Kidney (tissue), 14 donors: ENCODE data around the gene DENND6B. TPM values are rescaled to one million over a fixed set of nuclear protein-coding genes. Genes with fewer than 3 reads are reported as not detected.

ENCODE experiments used
- DNase-seq, 5 donors: peaks; one replicate each; pipeline ENCODE4 v3.0.0-alpha.2; 2013 to 2020
- FAIRE-seq: peaks from 2 replicates; lab custom pipeline; 2012; peaks lifted over from hg19 to GRCh38; lab: Jason Lieb, UNC
- H3K27ac ChIP-seq, 2 donors: one replicate each; pipeline ENCODE4 v1.7.0; 2013; ENCODE audit warnings: low read depth in 2 of 2, low read length in 2 of 2, inconsistent platforms in 1 of 2
- H3K27me3 ChIP-seq: one replicate; pipeline ENCODE4 v1.7.1; 2013; ENCODE audit warnings: low read length, inconsistent platforms; ENCODE audit not compliant: control insufficient read depth, insufficient read depth
- H3K36me3 ChIP-seq, 3 donors: one replicate each; pipeline versions ENCODE4 v1.7.0 to v1.7.1; 2013; ENCODE audit warnings: low read length in 3 of 3, control low read depth in 1 of 3, inconsistent platforms in 1 of 3; ENCODE audit not compliant: insufficient read depth in 3 of 3, control insufficient read depth in 2 of 3
- H3K4me1 ChIP-seq, 3 donors: one replicate each; pipeline versions ENCODE4 v1.7.0 to v1.7.1; 2013; ENCODE audit warnings: low read length in 3 of 3, inconsistent platforms in 1 of 3, low read depth in 1 of 3; ENCODE audit not compliant: control insufficient read depth in 2 of 3, insufficient read depth in 2 of 3
- H3K4me3 ChIP-seq, 3 donors: one replicate each; pipeline versions ENCODE4 v1.7.0 to v1.8.1; 2013; ENCODE audit warnings: low read length in 3 of 3, control low read depth in 1 of 3, inconsistent platforms in 1 of 3
- H3K9ac ChIP-seq, 3 donors: one replicate each; pipeline versions ENCODE4 v1.7.0 to v1.7.1; 2013; ENCODE audit warnings: low read length in 3 of 3, control low read depth in 1 of 3, inconsistent platforms in 1 of 3
- H3K9me3 ChIP-seq, 3 donors: one replicate each; pipeline versions ENCODE4 v1.7.0 to v1.7.1; 2013; ENCODE audit warnings: low read length in 3 of 3, control low read depth in 1 of 3, inconsistent platforms in 1 of 3; ENCODE audit not compliant: control insufficient read depth in 2 of 3, insufficient read depth in 1 of 3
- CTCF ChIP-seq: IDR thresholded peaks from 3 replicates; pipeline ENCODE4 v1.5.1; 2012; ENCODE audit warnings: mild to moderate bottlenecking, moderate library complexity, borderline replicate concordance; ENCODE audit not compliant: insufficient read depth; ENCODE audit errors: extremely low read depth
- intact Hi-C: fragments of 100-400 bp; cut with DNase I; formaldehyde crosslinking; loops from one replicate; pipeline ENCODE4 v1.11.1; 2022
- polyA plus RNA-seq: library from polyadenylated mRNA; stranded (reverse); fragments of 350-450 nt; fragmentation: Illumina TruSeq; extraction: RNeasy Lipid Tissue Mini Kit (QIAGEN cat#74804); gene quantifications from one replicate; pipeline ENCODE4 v1.2.3, GENCODE V29; 2014; ENCODE audit warnings: low read depth, low replicate concordance; ENCODE audit not compliant: insufficient read depth
- total RNA-seq: library from RNA; stranded (reverse); fragmentation: NEBNext Ultra II Directional; extraction: Animal tissue kit (Norgen Biotek cat#: 25700); gene quantifications from one replicate; pipeline ENCODE4 v1.2.1, GENCODE V29; 2021
- donor health status: control.
- donor health status: control.
- donor health status: control.
- donor health status: control.
- donor health status: control.
- donor health status: DM: yes; HTN: yes; CAD: no.
- donor health status: Normal renal cell carcinoma (clear cell type).

DENND6B gene
- total and polyA plus RNA-seq, 2 donors from 2014 or later: 14.5 to 16.7 TPM

GRCh38 chr22:50302564-50302963, 24.2 kb downstream of the DENND6B start:
- peak overlapping the region; percentile 6 to 63 for H3K27ac ChIP-seq
- H3K27me3 ChIP-seq: no peaks in the 10 kb centered on the region
- intact Hi-C loops: no loop called here
- H3K4me3 ChIP-seq: no peak overlapping the region
- DNase-seq: peak in 2 of 5 donors; percentile 43 to 65
- peaks cover 0 to 68% (median 40%) of the 10 kb centered on the region in 3 donors for H3K4me1 ChIP-seq
- H3K36me3 ChIP-seq: no peaks in the 10 kb centered on the region
- no peaks in the 10 kb centered on the region for H3K9me3 ChIP-seq
- FAIRE-seq: no peak
- TF ChIP-seq CTCF: no peak
- H3K9ac ChIP-seq: no peak overlapping the region

DNA sequence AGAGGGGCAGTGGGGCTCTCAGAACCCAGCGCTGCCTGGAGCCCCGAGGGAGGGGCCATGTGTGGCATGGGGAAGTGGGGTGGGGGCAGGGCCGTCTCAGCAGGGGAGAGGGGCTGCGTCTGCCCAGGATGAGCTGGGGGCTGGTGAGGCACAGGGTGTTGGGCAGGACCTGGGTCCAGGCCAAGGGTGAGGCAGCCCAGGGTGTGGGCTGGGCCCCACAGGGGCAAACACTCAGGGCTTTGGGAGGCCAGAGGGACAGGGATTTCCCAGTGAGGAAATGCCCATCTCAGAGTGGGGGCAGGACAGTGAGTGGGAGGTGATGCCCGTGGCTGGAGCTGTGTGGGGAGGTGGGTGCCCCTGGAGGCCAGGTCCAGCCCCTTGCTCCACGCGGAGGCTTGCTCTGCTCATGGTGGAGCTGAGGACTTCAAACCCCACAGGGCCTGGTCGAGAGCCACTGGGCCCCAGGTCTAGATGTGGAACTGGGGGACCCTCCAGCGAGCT, 24.7 kb downstream of the DENND6B start:
- FAIRE-seq (no peak), DNase-seq (no peak)
- intact Hi-C loops: no loop called here
- peak overlapping the region in 1 of 3 donors; percentile 26 for H3K9ac ChIP-seq
- no peak overlapping the region for H3K4me3 ChIP-seq
- H3K36me3 ChIP-seq: no peaks in the 10 kb centered on the region
- peaks cover 0 to 72% (median 45%) of the 10 kb centered on the region in 3 donors for H3K4me1 ChIP-seq
- H3K9me3 ChIP-seq: no peaks in the 10 kb centered on the region
- no peaks in the 10 kb centered on the region for H3K27me3 ChIP-seq
- TF ChIP-seq CTCF: no peak
- H3K27ac ChIP-seq: peak overlapping the region; percentile 6 to 63

DNA sequence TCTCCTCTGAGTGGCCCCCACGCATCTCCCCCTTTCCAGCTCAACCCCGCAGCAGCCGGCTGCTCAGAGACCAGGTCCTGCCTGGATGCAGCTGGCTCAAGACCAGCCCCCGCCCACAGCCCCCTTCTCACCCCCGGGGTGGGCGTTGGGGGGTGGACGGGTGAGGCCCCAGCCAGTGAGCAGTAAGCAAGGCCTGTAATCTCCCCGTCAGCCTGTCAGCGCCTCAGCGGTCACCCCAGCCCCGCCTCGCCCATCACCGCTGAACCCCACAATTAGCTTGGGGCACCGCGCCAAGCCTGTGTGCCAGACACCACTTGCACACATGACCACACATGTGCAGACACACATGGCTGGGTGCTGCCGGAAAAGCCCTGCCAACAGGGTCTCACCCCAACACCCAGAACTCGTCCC, 25.2 kb downstream of the DENND6B start:
- FAIRE-seq: no peak

More for the DNA sequence above, 25.2 kb downstream of the DENND6B start:
- peak overlapping the region; percentile 6 to 63 for H3K27ac ChIP-seq
- no peaks in the 10 kb centered on the region for H3K9me3 ChIP-seq
- peaks cover 0 to 77% (median 49%) of the 10 kb centered on the region in 3 donors for H3K4me1 ChIP-seq
- peak in 2 of 5 donors; percentile 41 to 73 for DNase-seq
- peak overlapping the region in 1 of 3 donors; percentile 46 for H3K9ac ChIP-seq
- no peak for TF ChIP-seq CTCF
- intact Hi-C loops: no loop called here
- no peaks in the 10 kb centered on the region for H3K36me3 ChIP-seq
- no peaks in the 10 kb centered on the region for H3K27me3 ChIP-seq
- H3K4me3 ChIP-seq: no peak overlapping the region
